ENCODE data around the gene ZKSCAN3. TPM values are rescaled to one million over a fixed set of nuclear protein-coding genes. Genes with fewer than 3 reads are reported as not detected.

ZKSCAN3 gene
- total and polyA plus RNA-seq, 3 experiments from 2014 or later, result 3.0 to 4.7 (median 3.2) TPM

- CTCF ChIA-PET, result no interaction called here
- peaks cover 3% of the 10 kb centered on the region for H3K36me3 ChIP-seq (ENCODE audit: insufficient read depth, low read length)
- peaks cover 2 to 10% of the 10 kb centered on the region in 2 donors for H3K27me3 Mint-ChIP-seq
- no peak overlapping the region for H3K27ac ChIP-seq (ENCODE audit: low read depth, low read length)
- POLR2A ChIA-PET, result no interaction called here
- H3K9me3 ChIP-seq (ENCODE audit: low read length), result peaks cover 19% of the 10 kb centered on the region
- no peaks in the 10 kb centered on the region for H3K27me3 ChIP-seq (ENCODE audit: insufficient read depth, low read length, poor library complexity, severe bottlenecking)
- H3K36me3 Mint-ChIP-seq, result peaks cover 7 to 40% (median 18%) of the 10 kb centered on the region in 3 donors
- no peak overlapping the region for H3K4me3 ChIP-seq (ENCODE audit: low read length)
- no peaks in the 10 kb centered on the region for H3K4me1 ChIP-seq (ENCODE audit: insufficient read depth, low read length)
- H3K4me1 Mint-ChIP-seq, result no peaks in the 10 kb centered on the region
- H3K9me3 Mint-ChIP-seq, result peaks cover 22 to 35% (median 24%) of the 10 kb centered on the region in 5 donors
- H3K4me3 Mint-ChIP-seq, result no peak overlapping the region
- no peak overlapping the region for H3K27ac Mint-ChIP-seq
- no peak for DNase-seq
These were observed 25.8 kb upstream of the ZKSCAN3 start for GRCh38 chr6:28323813-28324424.

GRCh38 chr6:28326371-28326948 lies 23.3 kb upstream of the ZKSCAN3 start:
- Mint-ChIP-seq H3K9me3 (peaks cover 26 to 39% (median 27%) of the 10 kb centered on the region in 5 donors), H3K36me3 (peaks cover 11 to 38% (median 21%) of the 10 kb centered on the region in 3 donors), H3K4me1 (no peaks in the 10 kb centered on the region), H3K27me3 (peaks cover 2 to 7% of the 10 kb centered on the region in 2 donors), H3K4me3 (no peak overlapping the region), H3K27ac (no peak overlapping the region)
- Histone ChIP-seq H3K27ac (ENCODE audit: low read depth, low read length) (no peak overlapping the region), H3K36me3 (ENCODE audit: insufficient read depth, low read length) (peaks cover 3% of the 10 kb centered on the region), H3K4me3 (ENCODE audit: low read length) (no peak overlapping the region), H3K9me3 (ENCODE audit: low read length) (peaks cover 19% of the 10 kb centered on the region), H3K4me1 (ENCODE audit: insufficient read depth, low read length) (no peaks in the 10 kb centered on the region), H3K27me3 (ENCODE audit: insufficient read depth, low read length, poor library complexity, severe bottlenecking) (no peaks in the 10 kb centered on the region)
- ChIA-PET CTCF (no interaction called here), POLR2A (no interaction called here)
- no peak for DNase-seq

- no peak overlapping the region for H3K27ac ChIP-seq (ENCODE audit: low read depth, low read length)
- peaks cover 4% of the 10 kb centered on the region for H3K4me1 ChIP-seq (ENCODE audit: insufficient read depth, low read length)
- Mint-ChIP-seq H3K36me3 (peaks cover 11 to 32% (median 21%) of the 10 kb centered on the region in 3 donors), H3K4me3 (no peak overlapping the region), H3K4me1 (peaks cover 1 to 8% (median 5%) of the 10 kb centered on the region in 3 donors), H3K27me3 (peaks cover 0 to 2% of the 10 kb centered on the region in 2 donors), H3K27ac (no peak overlapping the region), H3K9me3 (peaks cover 25 to 36% (median 27%) of the 10 kb centered on the region in 5 donors)
- H3K9me3 ChIP-seq (ENCODE audit: low read length), result peaks cover 19% of the 10 kb centered on the region
- no peak for DNase-seq
- H3K4me3 ChIP-seq (ENCODE audit: low read length), result no peak overlapping the region
- POLR2A ChIA-PET, result no interaction called here
- CTCF ChIA-PET, result no interaction called here
- H3K27me3 ChIP-seq (ENCODE audit: insufficient read depth, low read length, poor library complexity, severe bottlenecking), result no peaks in the 10 kb centered on the region
- H3K36me3 ChIP-seq (ENCODE audit: insufficient read depth, low read length), result peaks cover 3% of the 10 kb centered on the region
These were observed 19.7 kb upstream of the ZKSCAN3 start for GRCh38 chr6:28330041-28330440.

GRCh38 chr6:28333047-28333446 lies 16.7 kb upstream of the ZKSCAN3 start:
- H3K27ac Mint-ChIP-seq, result peak overlapping the region in 2 of 8 donors; percentile 13 to 39
- Histone ChIP-seq H3K4me1 (ENCODE audit: insufficient read depth, low read length) (peaks cover 21% of the 10 kb centered on the region), H3K36me3 (ENCODE audit: insufficient read depth, low read length) (no peaks in the 10 kb centered on the region), H3K27ac (ENCODE audit: low read depth, low read length) (no peak overlapping the region), H3K9me3 (ENCODE audit: low read length) (no peaks in the 10 kb centered on the region), H3K4me3 (ENCODE audit: low read length) (no peak overlapping the region), H3K27me3 (ENCODE audit: insufficient read depth, low read length, poor library complexity, severe bottlenecking) (no peaks in the 10 kb centered on the region)
- H3K36me3 Mint-ChIP-seq, result peaks cover 5% of the 10 kb centered on the region in 3 donors
- no peak overlapping the region for H3K4me3 Mint-ChIP-seq
- H3K4me1 Mint-ChIP-seq, result peaks cover 1 to 8% (median 5%) of the 10 kb centered on the region in 3 donors
- DNase-seq, result no peak
- no peaks in the 10 kb centered on the region for H3K27me3 Mint-ChIP-seq
- CTCF ChIA-PET, result interaction anchor here (1.3 kb wide), 1 partner anchor 22 kb away, joined by 4 read pairs; no protein-coding TSS in a partner anchor
- peaks cover 5 to 9% (median 8%) of the 10 kb centered on the region in 5 donors for H3K9me3 Mint-ChIP-seq
- POLR2A ChIA-PET, result no interaction called here

GRCh38 chr6:28333599-28334018 lies 16.1 kb upstream of the ZKSCAN3 start:
- H3K27ac Mint-ChIP-seq, result peak overlapping the region in 3 of 8 donors; percentile 2 to 78 (median 62)
- Histone ChIP-seq H3K9me3 (ENCODE audit: low read length) (no peaks in the 10 kb centered on the region), H3K27me3 (ENCODE audit: insufficient read depth, low read length, poor library complexity, severe bottlenecking) (no peaks in the 10 kb centered on the region), H3K4me3 (ENCODE audit: low read length) (no peak overlapping the region), H3K27ac (ENCODE audit: low read depth, low read length) (peak overlapping the region; percentile 96), H3K36me3 (ENCODE audit: insufficient read depth, low read length) (no peaks in the 10 kb centered on the region), H3K4me1 (ENCODE audit: insufficient read depth, low read length) (peaks cover 21% of the 10 kb centered on the region)
- peaks cover 4 to 8% (median 5%) of the 10 kb centered on the region in 5 donors for H3K9me3 Mint-ChIP-seq
- ChIA-PET POLR2A (no interaction called here), CTCF (interaction anchor here (0.8 to 1.3 kb wide), 2 partner anchors 22 to 27 kb away, joined by 3 to 4 read pairs; no protein-coding TSS in a partner anchor)
- peaks cover 5% of the 10 kb centered on the region in 3 donors for H3K36me3 Mint-ChIP-seq
- peaks cover 1 to 8% (median 5%) of the 10 kb centered on the region in 3 donors for H3K4me1 Mint-ChIP-seq
- H3K27me3 Mint-ChIP-seq, result no peaks in the 10 kb centered on the region
- H3K4me3 Mint-ChIP-seq, result no peak overlapping the region
- DNase-seq, result no peak

GRCh38 chr6:28334286-28335039 lies 15.3 kb upstream of the ZKSCAN3 start:
- H3K27ac ChIP-seq (ENCODE audit: low read depth, low read length), result peak overlapping the region; percentile 96
- peaks cover 21% of the 10 kb centered on the region for H3K4me1 ChIP-seq (ENCODE audit: insufficient read depth, low read length)
- Mint-ChIP-seq H3K27ac (peak overlapping the region in 1 of 8 donors; percentile 42), H3K4me1 (peaks cover 1 to 8% (median 5%) of the 10 kb centered on the region in 3 donors), H3K27me3 (no peaks in the 10 kb centered on the region), H3K4me3 (peak overlapping the region in 3 of 7 donors; percentile 1 to 37 (median 3)), H3K9me3 (peaks cover 0 to 1% (median 0%) of the 10 kb centered on the region in 5 donors), H3K36me3 (no peaks in the 10 kb centered on the region)
- H3K4me3 ChIP-seq (ENCODE audit: low read length), result peak overlapping the region; percentile 80
- ChIA-PET POLR2A (interaction anchor here (2.1 kb wide), 1 partner anchor 15 kb away, joined by 7 read pairs; no protein-coding TSS in a partner anchor), CTCF (interaction anchor here (0.8 to 1.3 kb wide), 4 partner anchors 15 to 437 kb away, joined by 3 to 6 read pairs (median 4); partner anchors contain the start of gene ZKSCAN3)
- H3K9me3 ChIP-seq (ENCODE audit: low read length), result no peaks in the 10 kb centered on the region
- no peaks in the 10 kb centered on the region for H3K36me3 ChIP-seq (ENCODE audit: insufficient read depth, low read length)
- no peak for DNase-seq
- H3K27me3 ChIP-seq (ENCODE audit: insufficient read depth, low read length, poor library complexity, severe bottlenecking), result no peaks in the 10 kb centered on the region

GRCh38 chr6:28335040-28335563 lies 14.6 kb upstream of the ZKSCAN3 start:
- Mint-ChIP-seq H3K27ac (no peak overlapping the region), H3K27me3 (peaks cover 0 to 2% of the 10 kb centered on the region in 2 donors), H3K4me3 (no peak overlapping the region), H3K9me3 (peaks cover 0 to 3% (median under 1%) of the 10 kb centered on the region in 5 donors), H3K36me3 (no peaks in the 10 kb centered on the region), H3K4me1 (peaks cover 1 to 8% (median 5%) of the 10 kb centered on the region in 3 donors)
- Histone ChIP-seq H3K4me3 (ENCODE audit: low read length) (peak overlapping the region; percentile 80), H3K27me3 (ENCODE audit: insufficient read depth, low read length, poor library complexity, severe bottlenecking) (no peaks in the 10 kb centered on the region), H3K27ac (ENCODE audit: low read depth, low read length) (peak overlapping the region; percentile 96), H3K4me1 (ENCODE audit: insufficient read depth, low read length) (peaks cover 21% of the 10 kb centered on the region), H3K9me3 (ENCODE audit: low read length) (no peaks in the 10 kb centered on the region), H3K36me3 (ENCODE audit: insufficient read depth, low read length) (no peaks in the 10 kb centered on the region)
- no peak for DNase-seq
- CTCF ChIA-PET, result interaction anchor here (0.9 to 1.5 kb wide), 4 partner anchors 15 to 438 kb away, joined by 3 to 11 read pairs (median 4); partner anchors contain the start of gene ZKSCAN3
- POLR2A ChIA-PET, result interaction anchor here (0.8 to 2.1 kb wide), 9 partner anchors 14 to 504 kb away, joined by 3 to 14 read pairs (median 4); partner anchors contain the start of genes ZKSCAN4, ZKSCAN8 and ZSCAN26
